Posterior vena cava (tissue), 2 donors: ENCODE data around the gene VPS45. TPM values are rescaled to one million over a fixed set of nuclear protein-coding genes. Genes with fewer than 3 reads are reported as not detected.
A peak's percentile ranks its signal among the peaks of the same experiment; 100 is the strongest.
"Not testable (repeated sequence)": the region's sequence is repeated elsewhere in the genome, so short reads cannot be mapped to it uniquely, and the experiment has no call there.

Experiments
- DNase-seq: peaks from one replicate; pipeline ENCODE4 v3.0.0-alpha.2; 2020; ENCODE audit warnings: low spot score
- intact Hi-C, 2 donors: fragments of 100-400 bp; cut with DNase I; formaldehyde crosslinking; loops; one replicate each; pipeline versions ENCODE4 v1.14.1 to v1.14.2; 2022 to 2023
- long read RNA-seq, 2 donors: library from polyadenylated mRNA; unstranded; transcript quantifications; one replicate each; pipeline ENCODE4 v2.0.0, GENCODE V29; 2020 to 2021
- total RNA-seq, 2 donors: library from RNA; stranded (reverse); fragmentation: NEBNext Ultra II Directional; extraction: Animal tissue kit (Norgen Biotek cat#: 25700); gene quantifications; one replicate each; pipeline ENCODE4 v1.2.1, GENCODE V29; 2021
- donor health status: DM: yes; HTN: yes; CAD: no.
- donor health status: DM: yes; HTN: yes; CAD: no.

Gene VPS45
- 10 to 100 TPM; 42.1 to 44.1 TPM for total RNA-seq
- long read RNA-seq, donor 1, transcript VPS45-202 (15 exons, 2,790 nt), result major isoform, 13 of 18 reads
- long read RNA-seq, donor 1, partial matches to known transcripts, result 5 of 18 reads
- long read RNA-seq, donor 1, other reads (novel, unspliced or antisense), result 0 of 18 reads
- long read RNA-seq, donor 2, transcript VPS45-202 (15 exons, 2,790 nt), result major isoform, 38 of 53 reads
- long read RNA-seq, donor 2, partial matches to known transcripts, result 6 of 53 reads
- long read RNA-seq, donor 2, other reads (novel, unspliced or antisense), result 5 of 53 reads

DNA sequence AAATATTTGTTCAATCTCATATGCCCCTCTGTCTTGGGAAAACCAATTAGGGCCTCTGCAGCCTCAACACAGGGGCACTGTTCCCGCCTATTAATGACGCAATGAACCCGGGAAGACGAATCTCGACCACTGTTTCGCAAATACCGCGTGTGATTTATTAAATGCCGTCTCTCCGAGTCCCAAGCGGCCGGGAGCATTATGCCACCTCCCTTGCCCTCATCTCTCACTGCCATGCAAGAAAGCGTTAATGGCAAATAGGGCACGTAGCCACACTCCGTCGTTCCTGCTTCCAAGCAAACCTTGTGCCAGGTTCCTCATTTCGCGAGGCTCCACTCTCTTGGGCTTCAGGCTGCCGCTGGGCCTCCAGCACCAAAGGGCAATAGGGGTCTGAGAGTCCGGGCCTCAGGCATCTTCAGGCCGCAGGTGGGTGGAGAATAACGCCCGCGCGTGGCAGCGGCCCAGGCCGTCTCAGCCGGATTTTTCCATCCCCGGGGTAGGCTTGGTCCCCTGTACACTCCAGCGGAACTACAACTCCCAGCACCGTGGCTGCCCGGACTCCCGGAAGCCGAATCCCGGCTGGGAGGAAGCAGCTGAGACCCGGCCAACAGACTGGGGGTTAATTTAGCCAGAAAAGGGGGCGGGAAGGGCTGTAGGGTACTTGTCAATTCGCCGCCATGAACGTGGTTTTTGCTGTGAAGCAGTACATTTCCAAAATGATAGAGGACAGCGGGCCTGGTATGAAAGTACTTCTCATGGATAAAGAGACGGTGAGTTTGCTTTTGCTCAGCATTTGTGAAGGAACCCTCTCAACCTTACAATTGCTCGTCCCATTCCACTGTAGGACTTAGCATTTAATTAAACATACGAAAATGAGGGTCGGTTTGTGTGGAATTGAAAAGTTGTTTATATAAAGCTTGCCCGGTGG, at the start of gene VPS45:
Gene VPS45 (plus strand): TSS at position 593 of the 925 bp plus-strand sequence. CDS start 82 bp downstream, at position 675.
- DNase-seq, result peak; percentile 97

GRCh38 chr1:150018165-150018564, 49.4 kb upstream of the VPS45 start:
- no peak for DNase-seq
- intact Hi-C loops, result no loop called here

More for the DNA sequence above, at the start of gene VPS45:
- intact Hi-C loops, result no loop called here

- intact Hi-C loops, result no loop called here
- DNase-seq, result no peak
These were observed 46.9 kb upstream of the VPS45 start for GRCh38 chr1:150020711-150021110.

- no peak for DNase-seq
- intact Hi-C loops, result no loop called here
These were observed 46.3 kb upstream of the VPS45 start for GRCh38 chr1:150021191-150021694.

GRCh38 chr1:150022357-150022756, 45.2 kb upstream of the VPS45 start:
- no peak for DNase-seq
- intact Hi-C loops, result no loop called here

DNA sequence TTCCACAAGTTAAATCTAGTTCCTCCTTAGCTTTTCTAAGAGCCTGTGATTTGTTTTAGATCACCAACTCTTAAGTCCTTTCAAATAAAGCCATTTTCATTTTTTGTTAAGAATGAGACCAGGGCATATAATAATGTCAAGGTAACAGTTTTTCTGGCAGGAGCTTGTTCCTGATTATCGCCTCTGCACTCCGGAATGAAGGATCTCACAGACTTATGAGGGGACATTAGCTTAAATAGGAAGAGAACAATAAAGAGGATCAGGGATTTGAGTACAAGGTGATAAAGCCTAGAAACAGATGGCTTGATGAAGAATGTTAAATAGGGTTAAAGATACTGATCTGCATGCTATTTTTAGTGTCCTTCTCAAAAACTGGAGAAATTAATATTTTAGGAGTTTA, 43.4 kb upstream of the VPS45 start:
- no peak for DNase-seq
- intact Hi-C loops, result no loop called here

DNA sequence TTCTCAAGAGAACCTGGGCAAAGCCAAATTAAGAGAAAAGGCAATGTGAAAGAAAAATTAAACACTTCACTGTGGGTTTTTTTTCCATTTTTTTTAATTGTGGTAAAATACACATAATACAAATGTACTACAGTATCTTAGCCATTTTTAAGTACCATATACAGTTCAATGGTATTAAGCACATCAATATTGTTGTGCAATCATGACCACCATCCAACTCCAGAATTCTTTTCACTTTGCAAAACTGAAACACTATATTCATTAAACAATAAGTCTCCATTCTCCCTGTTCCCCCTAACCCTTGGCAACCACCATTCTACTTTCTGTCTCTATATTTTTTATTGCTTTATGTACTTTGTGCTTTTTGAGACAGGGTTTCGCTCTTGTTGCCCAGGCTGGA, 39.3 kb upstream of the VPS45 start:
- no peak for DNase-seq
- intact Hi-C loops, result no loop called here

DNA sequence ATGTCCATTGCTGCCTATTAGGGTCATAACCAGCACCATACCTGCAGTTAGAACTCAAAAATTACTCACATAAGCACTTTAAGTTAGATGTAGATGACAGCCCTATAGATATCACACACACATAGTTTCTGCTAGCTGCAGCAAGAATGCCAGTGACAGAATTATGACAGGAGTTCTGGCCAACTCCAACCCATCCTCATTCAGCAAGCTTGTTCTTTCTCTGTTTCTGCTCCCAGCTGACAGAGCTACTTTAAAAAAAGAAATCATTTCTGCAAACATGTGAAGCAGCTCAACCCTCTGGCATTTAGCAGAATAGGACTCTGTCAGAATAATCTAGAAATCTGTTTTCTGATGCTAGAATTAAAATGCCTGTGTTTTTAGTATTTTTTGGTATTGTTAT, 33.2 kb upstream of the VPS45 start:
- intact Hi-C loops, result no loop called here
- DNase-seq, result no peak

GRCh38 chr1:150049926-150050325, 17.6 kb upstream of the VPS45 start:
- intact Hi-C loops, result no loop called here
- DNase-seq, result no peak

GRCh38 chr1:150051089-150051373, 16.5 kb upstream of the VPS45 start:
- DNase-seq, result no peak
- intact Hi-C loops, result no loop called here

GRCh38 chr1:150051905-150052412, 15.6 kb upstream of the VPS45 start:
- intact Hi-C loops, DNase-seq: not testable (repeated sequence)

DNA sequence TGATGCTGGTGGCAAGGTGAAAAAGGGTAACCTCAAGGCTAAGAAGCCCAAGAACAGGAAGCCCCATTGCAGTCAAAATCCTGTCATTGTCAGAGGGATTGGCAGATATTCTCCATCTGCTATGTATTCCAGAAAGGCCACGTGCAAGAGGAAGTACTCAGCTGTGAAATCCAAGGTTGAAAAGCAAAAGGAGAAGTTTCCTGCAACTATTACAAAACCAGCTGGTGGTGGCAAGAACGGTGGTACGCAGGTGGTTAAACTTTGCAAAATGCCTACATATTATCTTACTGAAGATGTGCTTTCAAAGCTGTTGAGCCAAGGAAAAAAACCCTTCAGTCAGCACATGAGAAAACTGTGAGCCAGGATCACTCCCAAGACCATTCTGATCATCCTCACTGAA, 13.7 kb upstream of the VPS45 start:
- intact Hi-C loops, result loop anchor here (1.0 to 2.0 kb wide), 2 partner anchors 69 to 87 kb away; no protein-coding TSS in a partner anchor
- DNase-seq, result no peak

- intact Hi-C loops, result loop anchor here in 1 of 2 donors (2.0 kb wide), 1 partner anchor 71 kb away; no protein-coding TSS in a partner anchor
- DNase-seq, result not testable (repeated sequence)
These were observed 12.1 kb upstream of the VPS45 start for GRCh38 chr1:150055507-150055906.

DNA sequence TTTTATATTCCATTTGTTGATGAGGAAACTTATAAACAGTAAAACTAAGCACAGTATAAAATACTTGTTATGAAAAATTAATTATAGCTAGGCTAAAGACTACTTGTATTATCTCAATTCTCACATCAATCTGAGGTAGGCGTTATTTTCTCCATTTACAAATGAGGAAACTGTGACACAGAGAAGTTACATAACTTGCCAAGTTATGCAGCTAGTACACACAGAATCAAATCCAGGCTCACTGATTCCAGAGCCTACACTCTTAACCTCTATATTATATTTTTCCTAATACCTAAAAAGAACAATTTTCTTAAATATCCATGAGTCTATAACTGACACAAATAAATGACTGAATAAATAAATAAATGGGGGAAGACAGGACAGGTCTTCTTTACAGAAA, 11.2 kb upstream of the VPS45 start:
- intact Hi-C loops, result no loop called here

DNA sequence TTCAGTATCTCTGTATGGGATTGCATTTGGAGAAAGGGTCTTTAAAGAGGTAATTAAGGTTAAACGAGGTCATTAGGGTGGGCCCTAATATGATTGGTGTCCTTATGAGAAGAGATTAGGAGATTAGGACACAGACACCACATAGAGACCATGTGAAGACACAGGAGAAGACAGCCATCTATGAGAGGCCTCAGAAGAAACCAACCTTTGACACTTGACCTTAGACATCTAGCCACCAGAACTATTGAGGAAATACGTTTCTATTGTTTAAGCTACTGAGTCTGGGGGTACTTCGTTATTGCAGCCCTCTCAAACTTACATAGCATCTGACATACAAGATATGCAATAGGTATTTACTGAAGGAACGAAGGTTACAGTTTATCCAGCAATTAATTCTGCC, 7.3 kb upstream of the VPS45 start:
- no peak for DNase-seq
- intact Hi-C loops, result no loop called here

More for the DNA sequence above, 11.2 kb upstream of the VPS45 start:
- DNase-seq, result no peak

DNA sequence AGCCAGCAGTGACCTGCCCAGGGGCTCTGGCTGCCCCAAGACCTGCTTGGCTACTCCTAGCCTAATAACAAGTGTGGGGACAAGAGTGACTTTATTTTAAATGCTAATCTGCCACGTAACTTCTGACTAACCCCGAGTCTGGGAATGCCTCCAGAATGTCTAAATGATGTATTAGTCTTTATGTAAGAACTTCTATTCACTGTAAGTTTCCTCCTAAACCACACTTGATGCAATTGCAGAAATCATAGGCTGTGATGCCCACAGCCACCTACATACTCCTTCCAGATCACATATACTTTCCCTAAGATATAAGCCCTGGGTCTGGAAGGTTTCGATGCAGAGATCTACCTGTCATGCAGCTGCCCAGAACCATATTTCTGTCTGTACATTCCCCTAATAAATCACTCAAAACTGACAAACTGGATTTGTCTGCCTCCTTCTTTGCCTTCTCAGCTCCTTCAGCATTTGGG, 5.9 kb upstream of the VPS45 start:
- intact Hi-C loops, result no loop called here
- DNase-seq, result no peak

DNA sequence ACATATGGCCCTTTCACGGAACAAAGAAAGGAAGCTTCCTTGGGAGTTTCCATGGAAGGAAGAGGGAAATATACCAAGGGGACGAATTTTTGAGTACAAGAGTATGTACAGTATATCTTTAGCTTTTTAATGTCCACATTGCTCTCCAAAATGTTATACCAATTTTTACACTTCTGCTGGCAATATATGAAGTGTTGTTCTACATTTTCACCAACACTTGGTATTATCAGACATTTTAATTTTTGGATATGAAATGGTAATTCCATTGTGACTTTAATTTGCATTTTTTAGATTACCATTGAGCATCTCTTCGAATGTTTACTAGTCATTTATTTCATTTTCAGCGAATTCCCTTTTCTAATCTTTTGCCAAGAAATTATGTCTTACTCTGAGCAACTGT, 5.5 kb upstream of the VPS45 start:
- intact Hi-C loops, result no loop called here
- no peak for DNase-seq

- DNase-seq, result no peak
- intact Hi-C loops, result no loop called here
These were observed 2.2 kb upstream of the VPS45 start for GRCh38 chr1:150065184-150065871.

- no peak for DNase-seq
- intact Hi-C loops, result no loop called here
These were observed 1.2 kb upstream of the VPS45 start for GRCh38 chr1:150066328-150066727.

DNA sequence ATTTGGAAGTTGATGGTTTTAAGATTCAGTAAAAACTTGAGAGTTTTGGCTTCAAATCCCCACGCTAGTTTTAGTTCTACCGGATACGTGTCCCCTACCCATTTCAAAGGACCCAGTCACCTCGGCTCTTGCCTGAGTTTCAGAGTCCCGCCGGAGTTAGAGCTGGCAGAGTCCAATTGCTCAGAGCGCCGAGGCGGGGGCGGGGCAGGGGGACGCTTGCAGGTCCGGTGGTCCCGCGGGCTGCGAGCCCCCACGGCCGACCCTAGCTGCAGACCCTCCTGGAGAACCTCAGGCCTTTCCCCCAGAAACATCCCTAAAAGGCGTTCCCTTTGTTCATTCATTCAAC, 765 bp upstream of the VPS45 start:
- intact Hi-C loops, result no loop called here
- peak; percentile 83 for DNase-seq
